Karpas-422 (cell line): ENCODE measurements around the gene CRTAP. TPM values are rescaled to one million over a fixed set of nuclear protein-coding genes. Genes with fewer than 3 reads are reported as not detected.

ENCODE experiments used
- DNase-seq: peaks from one replicate; pipeline ENCODE4 v3.0.0-alpha.2; 2015
- H2AFZ ChIP-seq: fragments of 200-600 bp; sonication (generic); 2 replicates; pipeline ENCODE4 v1.6.1; 2014; ENCODE audit warnings: antibody characterized with exemption, low read length, mixed read lengths
- H3K27ac ChIP-seq: fragments of 200-600 bp; sonication (generic); 2 replicates; pipeline ENCODE4 v1.5.1; 2014; ENCODE audit warnings: mild to moderate bottlenecking, low read length, moderate library complexity
- H3K27me3 ChIP-seq: fragments of 200-600 bp; sonication (generic); 2 replicates; pipeline ENCODE4 v1.6.1; 2014; ENCODE audit warnings: low read length, mixed read lengths
- H3K36me3 ChIP-seq: fragments of 200-600 bp; sonication (generic); 2 replicates; pipeline ENCODE4 v1.6.1; 2014; ENCODE audit warnings: low read length, mixed read lengths; ENCODE audit not compliant: insufficient read depth
- H3K4me1 ChIP-seq: fragments of 200-600 bp; sonication (generic); 2 replicates; pipeline ENCODE4 v1.6.1; 2014; ENCODE audit warnings: mild to moderate bottlenecking, low read length, mixed read lengths
- H3K4me2 ChIP-seq: fragments of 200-600 bp; sonication (generic); 2 replicates; pipeline ENCODE4 v1.6.1; 2014; ENCODE audit warnings: low read length, low read depth, mild to moderate bottlenecking; ENCODE audit not compliant: poor library complexity, severe bottlenecking
- H3K4me3 ChIP-seq: fragments of 200-600 bp; sonication (generic); 2 replicates; pipeline ENCODE4 v1.5.1; 2014; ENCODE audit warnings: mild to moderate bottlenecking, antibody characterized with exemption, low read length, mixed read lengths
- H3K79me2 ChIP-seq: fragments of 200-600 bp; sonication (generic); 2 replicates; pipeline ENCODE4 v1.6.1; 2014; ENCODE audit warnings: mild to moderate bottlenecking, low read length, mixed read lengths
- H3K9ac ChIP-seq: fragments of 200-600 bp; sonication (generic); 2 replicates; pipeline ENCODE4 v1.6.0; 2014; ENCODE audit warnings: low read length
- H3K9me2 ChIP-seq: fragments of 200-600 bp; sonication (generic), shearing (Covaris generic); replicated peaks from 2 replicates; pipeline ENCODE4 v1.6.0; 2014; ENCODE audit warnings: mild to moderate bottlenecking, low read length, moderate library complexity; ENCODE audit not compliant: insufficient read depth
- H3K9me3 ChIP-seq: fragments of 300-700, 200-600 bp; sonication (generic); 2 replicates; pipeline ENCODE4 v1.6.1; 2014; ENCODE audit warnings: low read length, mixed read lengths
- H4K20me1 ChIP-seq: fragments of 200-600 bp; sonication (generic); 2 replicates; pipeline ENCODE4 v1.6.1; 2014; ENCODE audit warnings: mild to moderate bottlenecking, antibody characterized with exemption, low read length, low read depth; ENCODE audit not compliant: insufficient read depth
- total RNA-seq: library from RNA; depleted of rRNA; stranded (reverse); fragments of >200 nt; shearing (Covaris generic); gene quantifications from 2 replicates; pipeline ENCODE4 v1.2.3, GENCODE V29; 2014; ENCODE audit warnings: low replicate concordance

The CRTAP gene
- total RNA-seq, 1 experiment from 2014 or later = 72.5 TPM

DNA sequence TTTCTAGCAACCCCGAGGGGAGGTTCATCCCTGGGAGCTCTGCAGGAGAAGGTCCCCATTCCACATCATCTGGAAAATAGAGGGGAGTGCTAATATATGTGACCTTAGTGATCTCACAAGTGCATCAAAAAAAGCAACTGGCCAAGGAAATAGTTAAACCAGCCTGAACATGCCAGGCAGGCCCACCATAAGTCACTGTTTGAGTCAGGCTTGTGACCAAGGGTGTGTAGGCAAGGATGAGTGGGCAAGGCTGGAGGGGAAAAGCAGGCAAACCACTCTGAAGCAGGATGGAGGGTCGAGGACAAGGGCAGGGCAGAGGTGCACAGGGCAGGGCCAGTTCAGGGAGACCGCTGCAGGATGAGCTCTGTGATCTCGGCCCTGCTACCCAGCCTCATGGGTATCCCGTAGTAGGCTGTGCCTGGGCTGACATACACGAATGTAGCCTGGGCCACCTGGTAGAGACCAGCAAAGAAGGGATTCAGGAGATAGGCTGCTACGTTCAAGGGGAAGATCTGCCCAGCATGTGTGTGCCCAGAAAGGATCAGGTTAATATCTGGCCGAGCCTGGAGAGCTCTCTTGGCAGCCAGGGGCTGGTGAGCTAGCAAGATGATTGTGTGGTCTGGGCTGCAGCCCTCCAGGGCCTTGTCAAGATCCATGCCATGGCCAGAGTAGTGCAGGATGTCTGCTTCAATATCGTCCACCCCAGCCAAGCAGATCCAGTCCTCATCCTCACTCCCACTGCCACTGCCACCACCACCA lies 21.1 kb upstream of the CRTAP start:
- H3K4me2 ChIP-seq = no peak overlapping the region
- no peaks in the 10 kb centered on the region for H3K9me2 ChIP-seq
- peaks cover 25% of the 10 kb centered on the region for H3K36me3 ChIP-seq
- no peak overlapping the region for H3K27ac ChIP-seq
- H2AFZ ChIP-seq = no peak overlapping the region
- peaks cover 42% of the 10 kb centered on the region for H3K4me1 ChIP-seq
- H4K20me1 ChIP-seq = peaks cover 13% of the 10 kb centered on the region; the same call in 1 of the 2 replicates
- H3K79me2 ChIP-seq = peaks cover 89% of the 10 kb centered on the region
- H3K9me3 ChIP-seq = no peaks in the 10 kb centered on the region
- H3K9ac ChIP-seq = no peak overlapping the region
- DNase-seq = no peak
- H3K27me3 ChIP-seq = no peaks in the 10 kb centered on the region
- no peak overlapping the region for H3K4me3 ChIP-seq

GRCh38 chr3:33093847-33094246 lies 20.0 kb upstream of the CRTAP start:
- no peak for DNase-seq
- Histone ChIP-seq H3K79me2 (peaks cover 78% of the 10 kb centered on the region), H3K9ac (no peak overlapping the region), H2AFZ (no peak overlapping the region), H3K27ac (no peak overlapping the region), H3K27me3 (no peaks in the 10 kb centered on the region), H3K36me3 (peaks cover 19% of the 10 kb centered on the region; the same call in 1 of the 2 replicates), H3K4me1 (peaks cover 34% of the 10 kb centered on the region), H3K9me3 (no peaks in the 10 kb centered on the region), H3K4me2 (no peak overlapping the region), H4K20me1 (peaks cover 13% of the 10 kb centered on the region; the same call in 1 of the 2 replicates), H3K9me2 (no peaks in the 10 kb centered on the region), H3K4me3 (no peak overlapping the region)

DNA sequence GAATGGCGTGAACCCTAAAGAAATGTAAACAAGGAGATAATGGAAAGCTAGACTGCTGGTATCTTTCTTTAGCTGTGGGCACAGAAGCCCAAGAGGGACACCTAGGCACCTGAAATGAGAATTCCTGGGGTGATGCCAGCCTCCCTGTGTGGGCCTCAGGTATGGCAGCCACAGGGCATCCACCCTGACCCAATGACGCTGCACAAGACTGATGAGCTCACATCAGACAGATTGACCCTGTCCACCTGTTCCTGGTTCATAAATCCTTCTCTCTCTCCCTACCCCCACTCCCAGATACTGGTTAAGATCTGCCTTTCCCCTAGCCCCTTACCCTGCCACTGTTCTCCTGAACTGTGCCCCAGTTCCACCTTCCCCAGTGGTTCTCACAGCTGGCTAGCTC lies 18.4 kb upstream of the CRTAP start:
- no peaks in the 10 kb centered on the region for H3K9me3 ChIP-seq
- H3K27me3 ChIP-seq = no peaks in the 10 kb centered on the region
- H4K20me1 ChIP-seq = peaks cover 13% of the 10 kb centered on the region; the same call in 1 of the 2 replicates
- H3K79me2 ChIP-seq = peaks cover 62% of the 10 kb centered on the region
- peaks cover 18% of the 10 kb centered on the region; the same call in 1 of the 2 replicates for H3K36me3 ChIP-seq
- H3K4me3 ChIP-seq = peak overlapping the region; percentile 83
- peaks cover 18% of the 10 kb centered on the region for H3K4me1 ChIP-seq
- no peaks in the 10 kb centered on the region for H3K9me2 ChIP-seq
- no peak overlapping the region for H2AFZ ChIP-seq
- no peak overlapping the region for H3K27ac ChIP-seq
- H3K4me2 ChIP-seq = peak overlapping the region; percentile 99
- no peak for DNase-seq
- peak overlapping the region; percentile 95 for H3K9ac ChIP-seq

DNA sequence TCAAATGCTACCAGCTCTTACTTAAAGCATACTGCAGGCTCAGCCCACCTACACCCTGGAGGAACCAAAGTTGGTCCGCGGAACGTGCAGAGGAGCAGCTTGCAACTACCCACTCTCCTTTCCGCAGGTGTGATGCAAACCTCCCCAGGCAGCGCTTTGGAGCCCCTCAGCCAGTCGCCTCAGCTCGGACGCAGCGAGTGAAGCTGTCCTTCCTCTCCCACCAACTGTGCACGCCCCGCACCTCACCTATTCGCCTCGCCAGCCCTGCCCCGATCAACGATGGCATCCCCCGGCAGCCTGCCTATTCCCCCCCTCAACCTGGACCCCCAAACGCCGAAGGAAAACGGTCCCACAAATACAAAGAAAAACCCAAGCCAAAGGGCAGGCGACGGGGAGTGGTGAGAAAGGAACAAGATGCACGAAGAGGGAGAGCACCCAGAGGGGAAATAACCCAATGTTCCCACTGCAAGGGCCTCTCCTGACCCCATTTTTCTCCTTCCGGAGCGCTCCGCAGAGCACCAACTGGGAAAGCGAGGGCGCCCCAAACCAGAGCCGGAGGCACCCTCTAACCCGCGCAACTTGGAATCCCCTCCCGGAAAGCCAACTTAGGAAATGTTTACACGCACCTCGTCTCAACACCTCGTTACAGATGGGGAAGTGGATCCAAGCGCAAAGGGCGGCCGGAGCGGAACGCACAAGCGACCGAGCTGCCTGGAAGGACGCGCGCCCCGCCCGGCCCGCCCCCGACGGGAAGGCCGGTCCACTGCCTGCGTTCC lies 17.5 kb upstream of the CRTAP start:
- H3K36me3 ChIP-seq = peaks cover 15% of the 10 kb centered on the region; the same call in 1 of the 2 replicates
- peak overlapping the region; percentile 83 for H3K4me3 ChIP-seq
- H3K9me2 ChIP-seq = no peaks in the 10 kb centered on the region
- DNase-seq = peak; percentile 86
- H3K9ac ChIP-seq = peak overlapping the region; percentile 95
- H3K9me3 ChIP-seq = no peaks in the 10 kb centered on the region
- H3K27ac ChIP-seq = peak overlapping the region; percentile 49; the same call in 1 of the 2 replicates
- peak overlapping the region; percentile 99 for H3K4me2 ChIP-seq
- no peaks in the 10 kb centered on the region for H3K27me3 ChIP-seq
- H3K4me1 ChIP-seq = peaks cover 14% of the 10 kb centered on the region
- peaks cover 13% of the 10 kb centered on the region; the same call in 1 of the 2 replicates for H4K20me1 ChIP-seq
- H2AFZ ChIP-seq = peak overlapping the region; percentile 98
- H3K79me2 ChIP-seq = peaks cover 53% of the 10 kb centered on the region

DNA sequence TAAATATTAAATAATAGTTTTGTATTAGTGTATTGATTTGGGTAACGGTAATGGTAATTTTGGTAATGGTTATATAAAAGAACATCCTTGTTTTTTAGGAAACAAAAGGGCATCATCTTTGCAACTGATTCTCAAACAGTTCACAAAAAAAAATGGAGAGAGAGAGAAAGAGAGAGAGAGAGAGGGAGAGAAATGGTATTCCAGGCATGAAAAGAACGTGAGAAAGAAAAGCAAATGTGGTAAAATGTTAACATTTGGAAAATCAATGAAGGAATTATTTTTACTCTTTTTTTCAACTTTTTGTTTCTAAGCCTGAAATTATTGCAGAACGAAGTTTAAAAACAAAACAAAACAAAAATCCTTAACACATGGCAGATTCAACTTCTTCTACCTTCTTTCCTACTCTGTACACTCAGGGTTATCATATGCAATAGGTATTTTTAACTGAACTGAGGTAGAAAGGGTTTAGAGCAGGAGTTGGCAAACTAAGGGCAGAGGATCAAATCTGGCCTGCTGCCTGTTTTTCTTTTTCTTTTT lies 14.6 kb upstream of the CRTAP start:
- no peaks in the 10 kb centered on the region for H3K9me2 ChIP-seq
- no peak overlapping the region for H3K4me3 ChIP-seq
- no peak for DNase-seq
- no peaks in the 10 kb centered on the region for H3K9me3 ChIP-seq
- no peak overlapping the region for H2AFZ ChIP-seq
- peaks cover 4% of the 10 kb centered on the region; the same call in 1 of the 2 replicates for H3K36me3 ChIP-seq
- no peak overlapping the region for H3K27ac ChIP-seq
- no peaks in the 10 kb centered on the region for H3K27me3 ChIP-seq
- H3K79me2 ChIP-seq = peaks cover 24% of the 10 kb centered on the region
- H3K4me2 ChIP-seq = no peak overlapping the region
- peaks cover 8% of the 10 kb centered on the region; the same call in 1 of the 2 replicates for H4K20me1 ChIP-seq
- peaks cover 14% of the 10 kb centered on the region for H3K4me1 ChIP-seq
- H3K9ac ChIP-seq = no peak overlapping the region

DNA sequence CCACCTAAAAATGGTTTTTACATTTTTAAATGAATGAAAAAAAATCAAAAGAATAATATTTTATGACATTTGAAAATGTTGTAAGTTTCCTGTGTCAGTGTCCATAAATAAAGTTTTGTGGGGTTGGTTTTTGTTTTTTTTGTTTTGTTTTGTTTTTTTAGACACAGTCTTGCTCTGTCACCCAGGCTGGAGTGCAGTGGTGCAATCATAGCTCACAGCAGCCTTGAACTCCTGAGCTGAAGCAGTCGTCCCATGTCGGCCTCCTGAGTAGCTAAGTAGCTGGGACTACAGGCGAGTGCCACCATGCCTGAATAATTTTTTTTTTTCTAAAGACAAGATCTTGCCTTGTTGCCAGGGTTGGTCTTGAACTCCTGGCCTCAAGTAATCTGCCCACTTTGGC lies 14.1 kb upstream of the CRTAP start:
- H3K9ac ChIP-seq = no peak overlapping the region
- no peaks in the 10 kb centered on the region for H3K9me3 ChIP-seq
- H4K20me1 ChIP-seq = peaks cover 8% of the 10 kb centered on the region; the same call in 1 of the 2 replicates
- H3K4me1 ChIP-seq = peaks cover 14% of the 10 kb centered on the region
- H3K27me3 ChIP-seq = no peaks in the 10 kb centered on the region
- H2AFZ ChIP-seq = no peak overlapping the region
- H3K27ac ChIP-seq = no peak overlapping the region
- H3K4me2 ChIP-seq = no peak overlapping the region
- no peaks in the 10 kb centered on the region for H3K36me3 ChIP-seq
- H3K79me2 ChIP-seq = peaks cover 20% of the 10 kb centered on the region
- no peaks in the 10 kb centered on the region for H3K9me2 ChIP-seq
- DNase-seq = no peak
- no peak overlapping the region for H3K4me3 ChIP-seq

DNA sequence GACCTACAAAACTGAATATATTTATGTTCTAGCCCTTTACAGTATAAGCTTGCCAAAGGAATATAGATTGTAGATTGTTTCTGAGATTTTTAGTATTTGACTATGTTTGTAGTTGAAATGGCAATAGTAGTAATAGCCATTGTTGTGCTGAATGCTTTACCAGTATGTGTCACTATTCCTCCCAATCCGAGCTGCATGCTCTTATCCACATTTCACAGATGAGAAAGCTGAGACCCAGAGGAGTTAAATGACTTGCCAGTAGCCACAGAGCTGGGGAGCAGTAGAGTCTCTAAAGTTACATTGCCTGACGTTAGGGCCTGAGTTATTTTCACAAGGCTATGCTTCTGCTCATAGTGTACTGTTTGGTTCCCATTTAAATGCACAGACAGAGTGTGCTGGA lies 13.6 kb upstream of the CRTAP start:
- no peak overlapping the region for H2AFZ ChIP-seq
- H3K9me2 ChIP-seq = no peaks in the 10 kb centered on the region
- H4K20me1 ChIP-seq = peaks cover 8% of the 10 kb centered on the region; the same call in 1 of the 2 replicates
- H3K36me3 ChIP-seq = no peaks in the 10 kb centered on the region
- no peak overlapping the region for H3K4me3 ChIP-seq
- H3K27me3 ChIP-seq = no peaks in the 10 kb centered on the region
- peaks cover 14% of the 10 kb centered on the region for H3K4me1 ChIP-seq
- no peak overlapping the region for H3K4me2 ChIP-seq
- H3K9me3 ChIP-seq = no peaks in the 10 kb centered on the region
- H3K27ac ChIP-seq = no peak overlapping the region
- no peak overlapping the region for H3K9ac ChIP-seq
- peaks cover 17% of the 10 kb centered on the region for H3K79me2 ChIP-seq
- DNase-seq = no peak

DNA sequence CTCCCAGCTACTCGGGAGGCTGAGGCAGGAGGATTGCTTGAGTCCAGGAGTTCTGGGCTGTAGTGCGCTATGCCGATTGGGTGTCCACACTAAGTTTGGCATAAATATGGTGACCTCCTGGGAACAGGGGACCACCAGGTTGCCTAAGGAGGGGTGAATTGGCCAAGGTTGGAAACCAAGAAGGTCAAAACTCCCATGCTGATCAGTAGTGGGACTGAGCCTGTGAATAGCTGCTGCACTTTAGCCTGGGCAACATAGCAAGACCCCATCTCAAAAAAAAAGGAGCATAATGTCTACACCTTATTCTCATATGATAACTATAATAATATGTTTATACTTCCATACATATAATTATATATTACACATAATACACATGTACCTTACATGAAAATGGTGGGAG lies 10.8 kb upstream of the CRTAP start:
- Histone ChIP-seq H3K9me3 (no peaks in the 10 kb centered on the region), H3K27ac (no peak overlapping the region), H3K9me2 (no peaks in the 10 kb centered on the region), H3K79me2 (no peaks in the 10 kb centered on the region), H4K20me1 (no peaks in the 10 kb centered on the region), H3K4me2 (no peak overlapping the region), H3K4me1 (no peaks in the 10 kb centered on the region), H3K36me3 (no peaks in the 10 kb centered on the region), H3K9ac (no peak overlapping the region), H3K27me3 (no peaks in the 10 kb centered on the region), H3K4me3 (no peak overlapping the region), H2AFZ (no peak overlapping the region)
- no peak for DNase-seq
